ENCODE data around the gene GET4. TPM values are rescaled to one million over a fixed set of nuclear protein-coding genes. Genes with fewer than 3 reads are reported as not detected.
A peak's percentile ranks its signal among the peaks of the same experiment; 100 is the strongest.
"Not testable (repeated sequence)": the region's sequence is repeated elsewhere in the genome, so short reads cannot be mapped to it uniquely, and the experiment has no call there.

Gene GET4
- total and polyA plus RNA-seq, 12 donors: 14.7 to 38.6 (median 20.8) TPM

- TF ChIP-seq, protein P1, sequence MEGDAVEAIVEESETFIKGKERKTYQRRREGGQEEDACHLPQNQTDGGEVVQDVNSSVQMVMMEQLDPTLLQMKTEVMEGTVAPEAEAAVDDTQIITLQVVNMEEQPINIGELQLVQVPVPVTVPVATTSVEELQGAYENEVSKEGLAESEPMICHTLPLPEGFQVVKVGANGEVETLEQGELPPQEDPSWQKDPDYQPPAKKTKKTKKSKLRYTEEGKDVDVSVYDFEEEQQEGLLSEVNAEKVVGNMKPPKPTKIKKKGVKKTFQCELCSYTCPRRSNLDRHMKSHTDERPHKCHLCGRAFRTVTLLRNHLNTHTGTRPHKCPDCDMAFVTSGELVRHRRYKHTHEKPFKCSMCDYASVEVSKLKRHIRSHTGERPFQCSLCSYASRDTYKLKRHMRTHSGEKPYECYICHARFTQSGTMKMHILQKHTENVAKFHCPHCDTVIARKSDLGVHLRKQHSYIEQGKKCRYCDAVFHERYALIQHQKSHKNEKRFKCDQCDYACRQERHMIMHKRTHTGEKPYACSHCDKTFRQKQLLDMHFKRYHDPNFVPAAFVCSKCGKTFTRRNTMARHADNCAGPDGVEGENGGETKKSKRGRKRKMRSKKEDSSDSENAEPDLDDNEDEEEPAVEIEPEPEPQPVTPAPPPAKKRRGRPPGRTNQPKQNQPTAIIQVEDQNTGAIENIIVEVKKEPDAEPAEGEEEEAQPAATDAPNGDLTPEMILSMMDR (IDR thresholded peaks at IDR 0.05): no peak
- DNase-seq: no peak
- Histone ChIP-seq H3K4me3 (no peak overlapping the region), H3K27ac (peak overlapping the region in 8 of 10 donors; percentile 8 to 69 (median 50)), H3K9me3 (no peaks in the 10 kb centered on the region), H3K27me3 (no peaks in the 10 kb centered on the region), H3K4me1 (peaks cover 19 to 60% (median 44%) of the 10 kb centered on the region in 9 donors), H3K36me3 (peaks cover 0 to 92% (median 48%) of the 10 kb centered on the region in 9 donors)
- WGBS, 2 donors: 68 to 76% methylated on average over 14 of the region's 14 CpGs
- ATAC-seq: no peak
- intact Hi-C loops (cut with DNase I): loop anchor here in 4 of 10 donors (5.0 to 10.0 kb wide), 3 partner anchors 37 to 545 kb away; partner anchors contain the start of gene SUN1 (in 1 of the 4)
These were observed 7.0 kb upstream of the GET4 start for GRCh38 chr7:869348-869747.

GRCh38 chr7:871900-872537, 4.3 kb upstream of the GET4 start:
- WGBS, 2 donors: 68 to 71% methylated on average over 14 of the region's 14 CpGs
- H3K4me1 ChIP-seq: peaks cover 15 to 68% (median 44%) of the 10 kb centered on the region in 9 donors
- TF ChIP-seq, protein P1 (IDR thresholded peaks at IDR 0.05): no peak
- no peaks in the 10 kb centered on the region for H3K27me3 ChIP-seq
- peak overlapping the region in 8 of 10 donors; percentile 14 to 72 (median 62) for H3K27ac ChIP-seq
- intact Hi-C loops (cut with DNase I): loop anchor here in 9 of 10 donors (2.0 to 10.0 kb wide), 10 partner anchors 35 to 550 kb away; partner anchors contain the start of gene SUN1 (in 3 of the 9)
- H3K4me3 ChIP-seq: no peak overlapping the region
- ATAC-seq (no peak), DNase-seq (no peak)
- peaks cover 0 to 77% (median 29%) of the 10 kb centered on the region in 9 donors for H3K36me3 ChIP-seq
- H3K9me3 ChIP-seq: no peaks in the 10 kb centered on the region

GRCh38 chr7:872685-873084, 3.7 kb upstream of the GET4 start:
- H3K27me3 ChIP-seq, H3K9me3 ChIP-seq, ATAC-seq, H3K4me3 ChIP-seq, DNase-seq: not testable (repeated sequence)
- Histone ChIP-seq H3K36me3 (peaks cover 0 to 70% (median 29%) of the 10 kb centered on the region in 9 donors), H3K27ac (peak overlapping the region in 9 of 10 donors; percentile 52 to 72 (median 66)), H3K4me1 (peaks cover 11 to 61% (median 37%) of the 10 kb centered on the region in 9 donors)
- intact Hi-C loops (cut with DNase I): loop anchor here in 9 of 10 donors (1.0 to 10.0 kb wide), 11 partner anchors 35 to 550 kb away; partner anchors contain the start of gene SUN1 (in 3 of the 9)
- WGBS, 2 donors: 92% methylated on average over 19 of the region's 19 CpGs

DNA sequence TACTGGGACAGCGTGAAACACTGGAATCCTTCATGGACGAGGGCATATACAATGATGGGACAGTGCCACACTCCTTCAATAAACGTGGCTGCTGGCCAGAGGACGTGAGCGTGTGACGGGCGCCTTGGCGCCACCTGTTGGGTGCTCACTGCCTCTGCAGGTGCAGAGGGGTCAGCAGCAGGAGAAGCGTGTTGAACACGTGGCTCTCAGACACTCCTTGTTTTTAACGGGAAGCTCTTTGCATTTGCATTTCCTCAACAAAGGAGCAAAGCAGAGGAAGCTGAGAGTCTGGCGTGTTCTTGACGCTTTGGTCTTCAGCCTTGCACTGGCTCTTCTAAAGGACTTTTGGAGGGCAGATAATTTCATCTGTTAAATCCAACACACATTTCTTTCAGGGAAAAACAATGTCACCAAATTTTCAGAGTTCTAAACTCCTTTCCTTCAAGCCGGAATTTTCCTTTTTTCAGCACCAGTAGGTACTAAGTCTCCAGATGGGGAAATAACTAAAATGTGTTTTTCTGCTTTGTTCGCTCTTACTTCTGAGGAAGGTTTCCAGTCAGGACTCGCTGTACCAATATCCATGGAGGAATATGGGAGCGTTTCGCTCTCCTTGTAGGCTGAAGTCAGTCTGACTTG, 2.9 kb upstream of the GET4 start:
- peaks cover 12 to 62% (median 44%) of the 10 kb centered on the region in 9 donors for H3K4me1 ChIP-seq
- H3K36me3 ChIP-seq: peaks cover 0 to 66% (median 29%) of the 10 kb centered on the region in 9 donors
- no peak overlapping the region for H3K4me3 ChIP-seq
- H3K27me3 ChIP-seq: no peaks in the 10 kb centered on the region
- TF ChIP-seq, protein P1 (IDR thresholded peaks at IDR 0.05): peak; percentile 89 to 98 (median 94)
- DNase-seq (peak; percentile 78 to 81), ATAC-seq (peak; percentile 12 to 64 (median 44))
- H3K9me3 ChIP-seq: no peaks in the 10 kb centered on the region
- peak overlapping the region in 9 of 10 donors; percentile 52 to 79 (median 66) for H3K27ac ChIP-seq
- intact Hi-C loops (cut with DNase I): loop anchor here in 9 of 10 donors (1.0 to 10.0 kb wide), 11 partner anchors 36 to 551 kb away; partner anchors contain the start of gene SUN1 (in 3 of the 9)
- WGBS, 2 donors: 27 to 29% methylated on average over 18 of the region's 18 CpGs
